Left cardiac atrium (tissue), 4 donors: ENCODE results near the gene TMEM221. TPM values are rescaled to one million over a fixed set of nuclear protein-coding genes. Genes with fewer than 3 reads are reported as not detected.
A peak's percentile ranks its signal among the peaks of the same experiment; 100 is the strongest.

Source experiments
- ATAC-seq, 2 donors: fragments of 200-7000 bp; cut with Tn5 transposase; one replicate each; pipeline ENCODE4 v1.9.1; 2020; ENCODE audit warnings: mild to moderate bottlenecking in 2 of 2, moderate library complexity in 2 of 2
- DNase-seq: peaks from one replicate; pipeline ENCODE4 v3.0.0-alpha.2; 2020
- intact Hi-C, 2 donors: fragments of 100-400 bp; cut with DNase I; formaldehyde crosslinking; loops; one replicate each; pipeline versions ENCODE4 v1.14.1 to v1.15.1; 2022 to 2023
- total RNA-seq, 2 donors: library from RNA; stranded (reverse); fragmentation: NEBNext Ultra II Directional; extraction: Animal tissue kit (Norgen Biotek cat#: 25700); gene quantifications; one replicate each; pipeline ENCODE4 v1.2.1, GENCODE V29; 2021
- donor health status: DM: no; HTN: yes; CAD: no.
- donor health status: DM: no; HTN: yes; CAD: no; lungs with severe emphysema.
- donor health status: DM: yes; HTN: yes; CAD: no.
- donor health status: Dilated cardiomyopathy.

The TMEM221 gene
- total RNA-seq, 2 donors from 2014 or later, result 0.18 to 0.21 TPM

DNA sequence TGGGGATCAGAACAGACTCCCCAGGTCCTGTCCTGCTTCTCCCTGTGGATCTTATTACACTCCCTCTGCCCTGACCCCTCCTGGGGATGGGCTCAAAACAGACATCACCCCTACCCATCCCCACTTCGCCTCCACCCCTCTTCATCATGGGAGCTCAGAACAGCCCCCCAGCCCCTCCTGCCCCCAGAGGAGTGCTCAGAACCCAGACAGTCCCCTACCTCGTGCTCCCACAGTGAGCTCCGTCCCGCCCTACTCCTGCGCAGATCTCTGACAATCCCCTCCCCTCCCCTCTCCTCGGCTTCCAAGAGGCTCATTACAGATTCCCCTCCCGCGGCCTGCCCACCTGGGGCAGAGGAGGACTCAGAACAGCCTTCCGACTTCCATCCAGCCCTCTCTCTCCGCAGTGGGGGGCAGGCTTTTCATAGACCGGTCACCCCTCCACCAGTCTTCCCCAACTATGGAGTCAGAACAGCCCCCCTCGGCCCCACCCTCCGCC, 6.2 kb upstream of the TMEM221 start:
- no peak for ATAC-seq
- intact Hi-C loops, result loop anchor here in 1 of 2 donors (10.0 kb wide), 1 partner anchor 400 kb away; the partner anchor contains the start of gene RPL18A
- no peak for DNase-seq

DNA sequence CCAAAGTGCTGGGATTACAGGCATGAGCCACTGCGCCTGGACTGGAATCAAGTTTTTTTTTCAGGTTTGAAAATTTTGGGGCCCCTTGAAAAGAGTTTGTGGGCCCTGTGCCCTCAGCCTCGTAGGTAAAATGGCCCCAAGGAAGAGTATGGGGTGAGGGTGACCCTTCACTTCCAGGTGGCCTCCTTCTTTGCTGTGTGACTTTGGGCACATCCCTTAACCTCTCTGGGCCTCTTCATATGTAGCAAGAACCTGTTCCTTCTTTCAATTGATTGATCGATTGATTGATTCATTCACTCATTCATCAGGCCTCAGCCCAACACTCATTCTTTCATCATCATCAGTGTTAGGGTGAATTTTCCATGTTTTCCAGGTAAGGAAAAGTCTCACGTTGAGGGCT, 3.4 kb upstream of the TMEM221 start:
- ATAC-seq (no peak), DNase-seq (no peak)
- intact Hi-C loops, result loop anchor here in 1 of 2 donors (10.0 kb wide), 1 partner anchor 403 kb away; the partner anchor contains the start of gene RPL18A

DNA sequence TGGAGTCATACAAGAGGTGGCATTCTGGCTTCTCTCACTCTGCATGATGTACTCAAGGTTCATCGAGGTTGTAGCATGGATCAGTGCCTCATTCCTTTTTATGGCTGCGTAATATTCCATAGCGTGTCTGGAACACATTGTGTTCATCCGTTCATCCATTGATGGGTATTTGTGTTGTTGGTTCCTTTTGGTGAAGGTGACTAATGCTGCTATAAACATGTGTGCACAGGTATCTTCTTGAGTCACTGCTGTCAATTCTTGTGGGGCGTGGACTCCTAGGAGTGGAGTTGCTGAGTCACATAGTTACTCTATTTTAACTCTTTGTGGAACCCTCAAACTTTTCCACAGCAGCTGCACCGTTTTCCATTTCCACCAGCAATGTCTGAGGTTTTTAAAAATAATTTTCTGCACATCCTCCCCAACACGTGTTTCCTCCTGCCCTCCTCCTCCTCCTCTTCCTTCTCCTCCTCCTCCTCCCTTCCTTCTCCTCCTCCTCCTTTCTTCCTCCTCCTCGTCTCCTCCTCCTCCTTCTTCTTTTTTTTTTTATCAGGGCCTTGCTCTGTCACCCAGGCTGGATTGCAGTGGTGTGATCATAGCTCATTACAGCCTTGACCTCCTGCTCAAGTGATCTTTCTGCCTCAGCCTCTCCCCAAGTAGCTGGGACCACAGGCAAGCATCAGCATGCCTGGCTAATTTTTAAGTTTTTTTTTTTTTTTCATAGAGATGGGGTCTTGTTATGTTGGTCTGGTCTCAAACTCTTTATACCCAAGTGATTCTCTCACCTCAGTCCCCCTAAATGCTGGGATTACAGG, 2.0 kb upstream of the TMEM221 start:
- intact Hi-C loops, result loop anchor here in 1 of 2 donors (10.0 kb wide), 1 partner anchor 404 kb away; the partner anchor contains the start of gene RPL18A
- no peak for ATAC-seq
- DNase-seq, result no peak

DNA sequence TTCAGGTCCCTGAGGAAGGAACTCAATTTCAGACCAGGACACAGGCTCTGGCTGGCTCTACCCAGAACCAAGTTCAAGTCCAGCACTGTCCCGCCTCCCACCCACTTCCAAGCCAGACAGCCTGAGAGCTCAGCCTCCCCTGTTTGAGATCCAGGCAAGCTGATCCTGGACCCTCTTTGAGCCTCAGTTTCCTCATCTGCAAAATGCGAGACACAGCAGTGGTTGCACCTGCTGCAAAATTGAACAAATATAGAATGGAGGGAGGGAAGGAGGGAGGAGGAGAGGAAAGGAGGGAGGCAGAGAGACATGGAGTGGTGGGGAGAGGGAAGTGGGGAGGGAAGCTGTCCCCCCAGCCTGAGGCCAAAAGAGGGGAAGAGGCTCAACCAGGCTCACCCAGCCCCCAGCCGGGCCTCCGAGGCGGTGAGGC, 751 bp downstream of the TMEM221 start:
- intact Hi-C loops, result no loop called here
- no peak for DNase-seq
- no peak for ATAC-seq

DNA sequence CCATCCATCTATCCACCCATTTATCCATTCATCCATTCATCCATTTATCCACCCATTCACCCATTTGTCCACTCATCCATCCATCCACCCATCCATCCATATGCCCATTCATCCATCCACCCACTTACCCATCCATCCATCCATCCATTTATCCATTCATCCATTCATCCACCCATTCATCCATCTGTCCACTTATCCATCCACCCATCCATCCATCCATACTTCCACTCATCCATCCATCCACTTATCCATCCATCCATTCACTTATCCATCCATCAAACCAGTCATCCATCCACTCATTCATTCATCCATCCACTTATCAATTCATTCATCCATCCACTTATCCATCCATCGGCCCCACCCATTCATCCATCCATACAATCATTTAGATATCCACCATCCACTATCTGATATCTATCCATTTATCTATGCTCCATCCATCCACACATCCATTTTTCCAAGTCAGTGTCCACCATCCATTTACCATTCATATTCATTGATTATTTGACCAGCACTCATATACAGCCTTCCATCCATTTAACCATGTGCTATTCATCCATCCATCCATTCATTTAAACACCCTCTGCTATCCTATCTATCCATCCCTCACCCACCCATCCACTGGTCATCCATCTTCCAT, 2.8 kb downstream of the TMEM221 start:
- ATAC-seq, result no peak
- DNase-seq, result no peak
- intact Hi-C loops, result no loop called here

DNA sequence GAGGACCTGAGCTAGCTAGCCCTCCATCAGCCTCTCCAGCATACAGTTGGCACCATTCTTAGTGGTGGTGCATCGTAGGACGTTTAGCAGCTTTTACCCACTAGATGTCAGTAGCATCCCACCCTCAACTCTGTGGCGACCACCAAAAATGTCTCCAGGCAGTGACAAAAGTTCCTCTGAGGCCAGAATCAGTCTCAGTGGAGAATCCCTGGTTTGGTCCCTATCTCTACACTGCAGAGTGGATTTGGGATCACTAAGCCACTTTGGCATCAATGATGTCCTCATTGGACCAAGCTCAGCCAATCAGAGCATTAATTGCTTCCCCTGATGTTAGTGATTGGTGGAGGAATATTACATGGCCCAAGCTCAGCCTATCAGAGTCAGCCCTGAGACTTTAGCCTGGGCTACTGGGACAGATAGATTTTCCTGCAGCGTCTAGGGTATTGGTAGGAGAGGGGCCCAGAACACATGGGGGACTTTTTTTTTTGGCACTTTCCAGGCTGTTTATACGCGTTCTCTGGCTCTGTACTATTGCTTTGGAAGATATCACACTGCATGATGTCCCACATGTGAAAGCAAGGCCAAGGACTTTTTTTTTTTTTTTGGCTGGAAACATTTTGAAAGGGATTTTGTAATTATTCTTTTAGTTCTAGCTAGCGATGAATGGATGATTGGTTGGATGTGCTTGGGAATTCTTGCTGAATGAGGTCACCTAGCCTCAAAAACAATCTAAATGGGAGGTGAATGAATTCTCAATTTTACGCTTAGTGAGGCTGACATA, 7.0 kb downstream of the TMEM221 start:
- DNase-seq (no peak), ATAC-seq (peak; percentile 37 to 71)
- intact Hi-C loops, result no loop called here

DNA sequence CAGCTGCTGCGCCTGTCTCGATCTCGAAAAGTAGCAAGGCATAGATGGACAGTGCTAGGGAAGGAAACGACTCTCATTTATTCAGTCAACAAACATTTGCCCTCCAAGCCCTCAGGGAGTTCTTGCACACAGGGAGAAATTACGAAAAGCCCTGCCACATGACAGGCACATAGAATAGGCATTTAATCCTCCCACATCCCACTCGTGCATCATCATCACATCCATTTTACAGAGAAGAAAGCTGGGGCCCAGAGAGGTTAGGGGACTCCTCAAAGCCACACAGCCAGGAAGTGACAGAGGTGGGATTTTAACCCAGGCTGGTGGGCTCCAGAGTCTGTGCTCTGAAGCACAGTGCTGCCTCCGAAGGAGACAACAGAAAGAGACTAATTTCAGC, 11.6 kb downstream of the TMEM221 start:
- intact Hi-C loops, result loop anchor here in 1 of 2 donors (10.0 kb wide), 1 partner anchor 148 kb away; no protein-coding TSS in a partner anchor
- no peak for ATAC-seq
- no peak for DNase-seq

DNA sequence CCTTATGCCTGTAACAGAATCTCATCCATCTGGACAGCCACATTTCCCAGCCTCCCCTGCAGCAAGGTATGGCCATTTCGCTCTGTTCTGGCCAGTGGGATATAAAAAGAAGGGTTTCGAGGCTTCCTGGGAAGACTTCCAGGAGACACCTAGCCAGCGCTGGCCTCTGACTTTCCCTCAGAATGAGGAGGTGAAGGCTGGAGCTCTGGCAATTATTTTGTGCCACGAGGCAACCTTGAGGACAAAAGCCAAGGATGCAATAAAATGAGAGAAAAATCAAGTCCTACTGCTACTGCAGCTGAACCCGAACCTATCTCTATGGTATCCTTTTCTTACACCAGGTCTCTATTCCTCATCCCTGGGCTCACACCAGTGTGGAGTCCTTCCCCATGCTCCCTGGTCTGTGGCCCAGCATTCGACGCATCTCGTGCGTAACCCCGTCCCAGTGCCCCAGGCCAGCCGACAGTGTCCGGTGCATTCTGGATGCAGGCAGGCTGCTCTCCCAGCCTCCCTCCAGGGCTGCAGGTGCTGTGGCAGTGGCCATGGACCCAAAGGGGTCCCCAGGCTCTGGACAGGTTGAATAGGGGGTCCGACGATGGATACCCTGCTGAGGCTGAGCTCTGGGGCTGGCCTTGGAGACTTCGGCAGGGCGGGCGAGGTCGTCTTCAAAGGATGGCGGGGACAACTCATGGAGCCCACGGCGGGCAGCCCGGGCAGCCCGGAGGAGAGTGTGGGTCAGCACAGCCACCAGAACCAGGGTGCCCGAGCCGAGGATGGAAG, 12.2 kb downstream of the TMEM221 start:
- ATAC-seq (no peak), DNase-seq (no peak)
- intact Hi-C loops, result loop anchor here in 1 of 2 donors (10.0 kb wide), 1 partner anchor 149 kb away; no protein-coding TSS in a partner anchor

DNA sequence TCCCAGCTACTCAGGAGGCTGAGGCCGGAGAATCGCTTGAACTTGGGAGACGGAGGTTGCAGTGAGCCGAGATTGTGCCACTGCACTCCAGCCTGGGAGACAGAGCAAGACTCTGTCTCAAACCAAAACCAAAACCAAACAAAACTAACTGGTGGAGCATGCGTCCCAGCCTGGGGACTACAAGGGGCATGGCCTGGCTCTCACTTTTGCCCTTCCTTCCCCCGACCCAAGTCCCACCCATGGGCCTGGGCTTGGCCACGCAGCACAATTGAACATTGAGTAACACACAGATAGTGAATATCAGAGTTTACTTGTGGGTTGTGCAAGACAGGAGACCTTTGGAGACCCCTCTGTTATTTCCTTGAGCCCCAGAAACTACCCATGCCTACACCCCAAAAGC, 13.2 kb downstream of the TMEM221 start:
- DNase-seq (no peak), ATAC-seq (no peak)
- intact Hi-C loops, result loop anchor here in 1 of 2 donors (10.0 kb wide), 1 partner anchor 150 kb away; no protein-coding TSS in a partner anchor

DNA sequence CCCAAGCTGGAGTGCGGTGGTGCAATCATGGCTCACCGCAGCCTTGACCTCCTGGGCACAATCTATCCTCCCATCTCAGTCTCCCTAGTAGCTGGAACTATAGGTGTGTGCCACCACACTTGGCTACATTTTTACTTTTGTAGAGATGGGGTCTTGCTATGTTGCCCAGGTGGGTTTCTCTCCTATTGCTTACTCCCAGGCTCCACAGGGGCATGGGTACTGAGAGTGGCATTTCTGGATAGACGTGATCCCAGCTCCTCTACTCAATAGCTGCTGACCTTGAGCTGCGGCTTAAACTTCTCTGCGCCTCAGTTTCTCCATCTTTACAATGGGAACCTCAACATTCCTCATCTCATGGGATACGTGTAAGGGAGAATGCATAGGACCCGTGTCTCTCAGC, 17.1 kb downstream of the TMEM221 start:
- ATAC-seq (no peak), DNase-seq (no peak)
- intact Hi-C loops, result loop anchor here in 1 of 2 donors (10.0 kb wide), 1 partner anchor 153 kb away; no protein-coding TSS in a partner anchor

DNA sequence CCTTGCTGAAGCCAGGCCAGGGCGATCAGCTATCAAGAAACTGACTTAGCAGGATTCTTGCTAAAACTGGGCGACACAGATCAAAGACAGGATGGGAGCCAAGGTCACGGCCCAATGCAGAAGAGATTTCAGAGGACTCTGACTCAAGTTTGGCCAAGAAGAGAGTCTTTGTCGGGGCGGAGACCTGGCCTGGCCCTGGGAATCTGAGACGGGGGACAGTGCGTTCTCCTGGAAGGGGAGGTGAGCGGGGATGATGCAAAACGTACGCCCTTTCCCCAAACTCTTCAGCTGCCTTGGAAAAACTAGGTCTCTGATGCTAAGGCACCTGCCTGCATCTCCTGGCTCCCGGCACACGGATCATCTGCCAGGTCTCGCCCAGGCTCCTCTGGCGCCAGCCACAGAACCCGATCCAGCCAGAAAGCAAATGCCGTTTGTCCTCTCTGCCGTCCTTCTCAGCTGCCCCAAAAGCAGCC, 18.8 kb downstream of the TMEM221 start:
- ATAC-seq, result no peak
- DNase-seq, result no peak
- intact Hi-C loops, result loop anchor here in 1 of 2 donors (10.0 kb wide), 1 partner anchor 155 kb away; no protein-coding TSS in a partner anchor

DNA sequence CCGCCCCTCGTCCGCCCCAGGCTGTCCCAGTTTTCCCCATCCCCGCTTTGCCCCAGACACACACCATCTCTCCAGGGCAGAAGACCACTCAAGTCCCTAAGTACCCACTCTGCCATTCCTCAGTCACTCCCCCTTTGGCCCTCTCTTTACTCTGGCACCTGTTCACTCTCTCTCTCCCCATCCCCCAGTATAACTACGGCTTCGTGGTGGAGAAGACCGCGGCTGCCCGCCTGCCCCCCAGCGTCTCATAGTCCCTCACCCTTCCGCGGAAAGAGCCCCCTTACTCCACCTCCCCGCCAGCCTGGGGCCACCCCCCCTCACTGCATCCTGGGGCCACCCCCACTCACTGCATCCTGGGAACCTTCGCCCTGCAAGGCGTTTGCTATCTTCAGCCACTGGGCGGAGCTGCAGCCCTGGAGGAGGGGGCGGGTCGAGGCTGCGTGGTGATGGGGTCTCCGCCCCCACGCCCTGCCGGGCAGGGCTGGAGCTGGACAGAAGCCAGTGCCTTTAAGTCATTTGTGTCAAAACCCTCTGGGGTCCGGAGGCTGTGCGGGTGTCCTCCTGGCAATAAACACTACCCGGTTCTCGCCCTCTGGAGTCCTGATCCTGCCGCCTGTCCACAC, 23.6 kb downstream of the TMEM221 start:
- DNase-seq, result peak; percentile 42
- ATAC-seq, result peak; percentile 43 to 62
- intact Hi-C loops, result no loop called here

DNA sequence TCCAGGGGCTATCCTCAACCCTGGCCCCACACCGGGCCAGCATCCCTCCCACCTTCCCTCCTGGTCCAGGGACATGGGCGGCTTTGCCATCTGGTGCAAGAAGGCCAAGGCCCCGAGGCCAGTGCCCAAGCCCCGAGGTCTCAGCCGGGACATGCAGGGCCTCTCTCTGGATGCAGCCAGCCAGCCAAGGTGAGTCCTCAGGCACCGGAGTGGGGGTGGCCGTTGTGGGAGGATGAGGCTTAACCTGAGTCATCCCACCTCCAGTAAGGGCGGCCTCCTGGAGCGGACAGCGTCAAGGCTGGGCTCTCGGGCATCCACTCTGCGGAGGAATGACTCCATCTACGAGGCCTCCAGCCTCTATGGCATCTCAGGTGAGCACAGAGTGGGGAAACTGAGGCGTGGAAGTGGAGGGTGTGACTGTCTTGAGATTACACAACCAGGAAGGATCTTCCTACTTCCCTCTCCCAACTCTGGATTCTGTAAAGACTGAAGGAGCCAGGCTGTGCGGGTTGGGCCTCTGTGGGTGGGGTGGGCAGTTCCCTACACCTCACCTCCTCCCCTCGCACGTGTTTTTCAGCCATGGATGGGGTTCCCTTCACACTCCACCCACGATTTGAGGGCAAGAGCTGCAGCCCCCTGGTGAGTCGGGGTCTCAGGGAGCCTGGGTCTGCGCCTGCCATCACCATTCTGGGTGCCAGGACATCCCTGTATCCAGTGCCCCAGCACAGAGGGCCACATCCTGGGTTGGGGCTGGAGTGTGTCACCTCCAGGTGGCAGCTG, 24.8 kb downstream of the TMEM221 start:
- intact Hi-C loops, result no loop called here
- DNase-seq (no peak), ATAC-seq (no peak)

DNA sequence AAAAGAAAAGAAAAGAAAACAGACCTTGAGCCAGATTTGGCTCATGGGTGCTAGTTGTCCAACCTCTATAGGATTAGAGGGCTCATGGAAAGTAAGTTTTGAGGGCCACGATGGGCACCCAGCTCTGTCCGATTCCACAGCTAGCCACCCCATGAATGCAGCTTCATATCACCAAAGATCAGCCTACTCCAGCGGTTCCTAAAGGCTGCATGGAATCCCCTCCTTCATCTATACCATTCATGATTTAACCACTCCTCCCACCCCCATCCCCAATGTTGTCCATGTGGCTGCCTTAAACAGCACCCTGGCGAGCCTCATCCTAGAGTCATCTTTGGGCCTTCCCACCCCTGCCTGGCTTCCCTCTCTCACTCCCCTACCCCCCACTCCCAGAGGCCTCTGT, 26.5 kb downstream of the TMEM221 start:
- ATAC-seq, result no peak
- intact Hi-C loops, result no loop called here
- no peak for DNase-seq

DNA sequence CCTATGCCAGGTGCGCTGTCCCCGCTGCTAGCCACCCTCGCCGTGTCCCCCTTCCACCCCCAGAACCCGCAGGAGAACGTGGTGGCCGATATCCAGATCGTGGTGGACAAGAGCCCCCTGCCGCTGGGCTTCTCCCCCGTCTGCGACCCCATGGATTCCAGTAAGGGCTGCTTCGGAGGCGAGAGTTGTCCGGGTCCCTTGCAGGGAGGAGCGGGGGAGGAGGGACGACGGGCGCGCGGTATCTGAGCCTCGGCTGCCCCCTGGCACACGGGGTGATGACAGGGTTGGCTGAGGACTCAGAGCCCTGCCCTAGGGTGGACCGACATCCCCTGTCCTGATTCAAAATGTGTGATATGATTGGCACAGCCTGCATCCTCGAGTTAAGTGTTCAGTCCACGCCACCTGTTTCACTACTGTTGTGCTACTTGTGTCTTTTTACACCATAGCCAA, 28.0 kb downstream of the TMEM221 start:
- DNase-seq (peak; percentile 53), ATAC-seq (peak; percentile 10 to 56)
- intact Hi-C loops, result no loop called here

DNA sequence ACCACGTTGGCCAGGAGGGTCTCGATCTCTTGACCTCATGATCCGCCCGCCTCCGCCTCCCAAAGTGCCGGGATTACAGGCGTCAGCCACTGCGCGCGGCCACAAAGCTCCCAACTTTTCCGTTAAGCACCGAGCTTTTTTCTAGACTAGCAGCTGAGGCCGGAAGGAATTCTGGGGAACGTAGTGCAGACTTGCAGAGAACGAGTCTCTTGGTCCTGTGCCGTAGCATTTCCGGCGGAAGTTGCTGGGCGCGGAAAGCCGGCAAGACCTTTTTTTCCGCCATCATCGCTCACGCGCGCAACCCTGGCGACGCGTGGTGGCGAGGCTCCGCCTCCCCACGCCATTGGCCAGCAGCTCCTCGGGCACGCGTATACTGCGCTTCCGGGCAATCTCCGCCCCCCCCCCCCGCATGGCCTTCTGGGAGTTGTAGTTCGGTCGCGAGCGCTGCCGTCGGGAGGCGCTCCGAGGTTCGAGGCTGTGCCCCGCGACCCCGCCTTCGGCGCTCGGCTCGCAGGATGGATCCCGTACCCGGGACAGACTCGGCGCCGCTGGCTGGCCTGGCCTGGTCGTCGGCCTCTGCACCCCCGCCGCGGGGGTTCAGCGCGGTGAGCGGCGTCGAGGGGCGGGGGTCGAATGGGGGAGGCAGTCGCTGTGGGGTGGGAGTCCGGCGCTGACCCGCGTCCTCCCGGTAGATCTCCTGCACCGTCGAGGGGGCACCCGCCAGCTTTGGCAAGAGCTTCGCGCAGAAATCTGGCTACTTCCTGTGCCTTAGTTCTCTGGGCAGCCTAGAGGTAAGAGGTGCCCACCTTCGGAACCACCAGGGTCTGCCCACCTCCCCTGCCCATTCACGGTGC, 28.6 kb downstream of the TMEM221 start, which contains the start of gene MVB12A:
Gene MVB12A, plus strand, starts transcription at position 427 of the 854 bp plus-strand sequence. Its CDS starts 89 bp downstream, at position 516.
- ATAC-seq (peak; percentile 98), DNase-seq (peak; percentile 99)
- intact Hi-C loops, result no loop called here
